Measurements from ENCODE around the gene LBX2.

GRCh38 chr2:74532222-74532621 is 32.8 kb upstream of the LBX2 start:
- TF ChIP-seq SP1 (IDR thresholded peaks at IDR 0.05) (no peak), ZBTB33 (IDR thresholded peaks at IDR 0.05) (no peak), CTCF (IDR thresholded peaks at IDR 0.05; ENCODE audit: low read depth, low read length, missing input control) (peak; percentile 50), FOXA1 (IDR thresholded peaks at IDR 0.05) (no peak), GABPA (IDR thresholded peaks at IDR 0.05 in 1 of 2, conservative IDR thresholded peaks at IDR 0.05 in 1 of 2) (peak in 1 of 2 donors; percentile 16), REST (IDR thresholded peaks at IDR 0.05) (no peak)
